ENCODE data around the gene PRKACB.

- TF ChIP-seq EZH2 (IDR thresholded peaks at IDR 0.05; ENCODE audit: low read depth, unreplicated experiment) = no peak
- TF ChIP-seq EZH2phosphoT487 (IDR thresholded peaks at IDR 0.05; ENCODE audit: unreplicated experiment) = no peak
- TF ChIP-seq, protein P1, sequence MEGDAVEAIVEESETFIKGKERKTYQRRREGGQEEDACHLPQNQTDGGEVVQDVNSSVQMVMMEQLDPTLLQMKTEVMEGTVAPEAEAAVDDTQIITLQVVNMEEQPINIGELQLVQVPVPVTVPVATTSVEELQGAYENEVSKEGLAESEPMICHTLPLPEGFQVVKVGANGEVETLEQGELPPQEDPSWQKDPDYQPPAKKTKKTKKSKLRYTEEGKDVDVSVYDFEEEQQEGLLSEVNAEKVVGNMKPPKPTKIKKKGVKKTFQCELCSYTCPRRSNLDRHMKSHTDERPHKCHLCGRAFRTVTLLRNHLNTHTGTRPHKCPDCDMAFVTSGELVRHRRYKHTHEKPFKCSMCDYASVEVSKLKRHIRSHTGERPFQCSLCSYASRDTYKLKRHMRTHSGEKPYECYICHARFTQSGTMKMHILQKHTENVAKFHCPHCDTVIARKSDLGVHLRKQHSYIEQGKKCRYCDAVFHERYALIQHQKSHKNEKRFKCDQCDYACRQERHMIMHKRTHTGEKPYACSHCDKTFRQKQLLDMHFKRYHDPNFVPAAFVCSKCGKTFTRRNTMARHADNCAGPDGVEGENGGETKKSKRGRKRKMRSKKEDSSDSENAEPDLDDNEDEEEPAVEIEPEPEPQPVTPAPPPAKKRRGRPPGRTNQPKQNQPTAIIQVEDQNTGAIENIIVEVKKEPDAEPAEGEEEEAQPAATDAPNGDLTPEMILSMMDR (conservative IDR thresholded peaks at IDR 0.05; ENCODE audit: low read depth in 2 of 2) = no peak
- TF ChIP-seq REST (IDR thresholded peaks at IDR 0.05; ENCODE audit: unreplicated experiment) = no peak
- TF ChIP-seq POLR2AphosphoS5 (IDR thresholded peaks at IDR 0.05; ENCODE audit: low read depth) = no peak
- no peak for TF ChIP-seq ZNF114 (CRISPR knock-in tag; IDR thresholded peaks at IDR 0.05)
- no peak for TF ChIP-seq JUNB (IDR thresholded peaks at IDR 0.05; ENCODE audit: unreplicated experiment)
These were observed 115.9 kb downstream of the PRKACB start for GRCh38 chr1:84259989-84260388.

All from GM23338 (cell line).